GM13977 (cell line): ENCODE data around the gene SYNE1.
"Not testable (repeated sequence)": the region's sequence is repeated elsewhere in the genome, so short reads cannot be mapped to it uniquely, and the experiment has no call there.

Source experiments
- DNase-seq: peaks from one replicate; pipeline ENCODE4 v3.0.0; 2012; ENCODE audit warnings: low spot score
- CTCF ChIP-seq: IDR thresholded peaks from 2 replicates; pipeline ENCODE4 v1.5.1; 2012; ENCODE audit warnings: mild to moderate bottlenecking, control low read depth; ENCODE audit not compliant: insufficient read depth; ENCODE audit errors: extremely low read depth, missing control alignments
- in situ Hi-C: fragments of 300-500 bp; cut with MboI; formaldehyde crosslinking; loops from one replicate; pipeline ENCODE4 v1.12.0; 2022; ENCODE audit warnings: low sequenced_read_pairs, low pct_unique_long_range_greater_than_20kb, mixed read lengths, inconsistent platforms; ENCODE audit not compliant: unreplicated experiment

The SYNE1 gene

GRCh38 chr6:152573762-152574161 is 63.4 kb downstream of the SYNE1 start:
- TF ChIP-seq CTCF = no peak
- in situ Hi-C loops = no loop called here
- DNase-seq = no peak

GRCh38 chr6:152572338-152573088 is 64.6 kb downstream of the SYNE1 start:
- in situ Hi-C loops = no loop called here
- DNase-seq = no peak
- no peak for TF ChIP-seq CTCF

- in situ Hi-C loops = no loop called here
- TF ChIP-seq CTCF = no peak
- no peak for DNase-seq
These were observed 65.2 kb downstream of the SYNE1 start for GRCh38 chr6:152571943-152572337.

GRCh38 chr6:152571089-152571488 is 66.1 kb downstream of the SYNE1 start:
- no peak for DNase-seq
- no peak for TF ChIP-seq CTCF
- in situ Hi-C loops = no loop called here

- no peak for TF ChIP-seq CTCF
- no peak for DNase-seq
- in situ Hi-C loops = no loop called here
These were observed 70.9 kb downstream of the SYNE1 start for GRCh38 chr6:152566103-152566875.

- no peak for TF ChIP-seq CTCF
- in situ Hi-C loops = no loop called here
- no peak for DNase-seq
These were observed 74.0 kb downstream of the SYNE1 start for GRCh38 chr6:152563177-152563576.

GRCh38 chr6:152558798-152559197 is 78.4 kb downstream of the SYNE1 start:
- DNase-seq, in situ Hi-C loops: not testable (repeated sequence)
